Smooth muscle cell (in vitro differentiated cells): ENCODE results near the gene UQCRC2. TPM values are rescaled to one million over a fixed set of nuclear protein-coding genes. Genes with fewer than 3 reads are reported as not detected.

ENCODE experiments used
- DNase-seq: peaks from one replicate; lab custom pipeline; 2025; ENCODE audit not compliant: unreplicated experiment; lab: John Stamatoyannopoulos, UW
- H2AFZ ChIP-seq: fragments of 200-600 bp; sonication (generic); 2 replicates; pipeline ENCODE4 v1.6.0; 2016; ENCODE audit warnings: antibody characterized with exemption, low read depth, mild to moderate bottlenecking
- H3F3A ChIP-seq: fragments of 200-600 bp; sonication (generic); 2 replicates; pipeline ENCODE4 v1.6.0; 2017; ENCODE audit warnings: antibody characterized with exemption, low read depth
- H3K27ac ChIP-seq: fragments of 200-600 bp; sonication (generic); 2 replicates; pipeline ENCODE4 v1.5.1; 2016; ENCODE audit warnings: low read depth, mild to moderate bottlenecking
- H3K27me3 ChIP-seq: fragments of 200-600 bp; sonication (generic); 2 replicates; pipeline ENCODE4 v1.6.1; 2016; ENCODE audit warnings: low read depth, mild to moderate bottlenecking
- H3K36me3 ChIP-seq: fragments of 200-600 bp; sonication (generic); 2 replicates; pipeline ENCODE4 v1.5.1; 2016; ENCODE audit warnings: low read depth
- H3K4me1 ChIP-seq: fragments of 200-600 bp; sonication (generic); 2 replicates; pipeline ENCODE4 v1.5.1; 2016; ENCODE audit warnings: low read depth
- H3K4me2 ChIP-seq: fragments of 200-600 bp; sonication (generic); 2 replicates; pipeline ENCODE4 v1.6.0; 2016; ENCODE audit warnings: mild to moderate bottlenecking
- H3K4me3 ChIP-seq: fragments of 200-600 bp; sonication (generic); 2 replicates; pipeline ENCODE4 v1.5.1; 2016; ENCODE audit warnings: mild to moderate bottlenecking
- H3K79me2 ChIP-seq: fragments of 200-600 bp; sonication (generic); 2 replicates; pipeline ENCODE4 v1.6.0; 2016; ENCODE audit warnings: low read depth, mild to moderate bottlenecking
- H3K9ac ChIP-seq: fragments of 200-600 bp; sonication (generic); 2 replicates; pipeline ENCODE4 v1.6.0; 2016; ENCODE audit warnings: low read depth
- H3K9me3 ChIP-seq: fragments of 200-600 bp; sonication (generic); replicated peaks from 2 replicates; pipeline ENCODE4 v1.5.1; 2016; ENCODE audit warnings: low read depth
- H4K20me1 ChIP-seq: fragments of 200-600 bp; sonication (generic); 2 replicates; pipeline ENCODE4 v1.6.0; 2016; ENCODE audit warnings: low read depth
- CTCF ChIP-seq: fragments of 200-600 bp; sonication (generic); IDR thresholded peaks from 2 replicates; pipeline ENCODE4 v1.5.1; 2017; ENCODE audit warnings: borderline replicate concordance, mild to moderate bottlenecking, antibody characterized with exemption; ENCODE audit not compliant: insufficient read depth, poor library complexity, severe bottlenecking
- WGBS: methylation state at CpG from one replicate; pipeline ENCODE4 v1.1.7; 2016; ENCODE audit warnings: low lambda C conversion rate; 5-methylcytosine and 5-hydroxymethylcytosine counted together
- polyA plus RNA-seq: library from polyadenylated mRNA; unstranded; fragments of >200 nt; fragmentation: Nextera tagmentation; extraction: Ambion mirVana; gene quantifications from 2 replicates; pipeline ENCODE4 v1.2.1, GENCODE V29; 2016
- total RNA-seq: library from RNA; depleted of rRNA; stranded (reverse); fragments of >200 nt; gene quantifications from 2 replicates; pipeline ENCODE4 v1.2.3, GENCODE V29; 2014

UQCRC2 gene
- total and polyA plus RNA-seq, 2 experiments from 2014 or later: 103 to 115 TPM

- TF ChIP-seq CTCF: no peak
- no peaks in the 10 kb centered on the region for H3K36me3 ChIP-seq
- no peak overlapping the region for H3K4me3 ChIP-seq
- H3K9me3 ChIP-seq: no peaks in the 10 kb centered on the region
- no peak overlapping the region for H3K4me2 ChIP-seq
- DNase-seq: no peak
- peaks cover 5% of the 10 kb centered on the region for H3K4me1 ChIP-seq
- H2AFZ ChIP-seq: no peak overlapping the region
- H3F3A ChIP-seq: peaks cover 4% of the 10 kb centered on the region
- peaks cover under 1% of the 10 kb centered on the region for H3K79me2 ChIP-seq
- H4K20me1 ChIP-seq: no peaks in the 10 kb centered on the region
- 77% methylated on average over 4 of the region's 4 CpGs for WGBS
- H3K9ac ChIP-seq: no peak overlapping the region
- H3K27ac ChIP-seq: no peak overlapping the region
- no peaks in the 10 kb centered on the region for H3K27me3 ChIP-seq
These were observed 50.0 kb downstream of the UQCRC2 start for GRCh38 chr16:22003195-22003594.

GRCh38 chr16:22004341-22004740, 51.2 kb downstream of the UQCRC2 start:
- no peak overlapping the region for H2AFZ ChIP-seq
- H3K36me3 ChIP-seq: no peaks in the 10 kb centered on the region
- no peaks in the 10 kb centered on the region for H3K9me3 ChIP-seq
- no peaks in the 10 kb centered on the region for H3K27me3 ChIP-seq
- no peak for DNase-seq
- H3K27ac ChIP-seq: no peak overlapping the region
- H3K79me2 ChIP-seq: peaks cover 12% of the 10 kb centered on the region
- no peak for TF ChIP-seq CTCF
- 58% methylated on average over 3 of the region's 3 CpGs for WGBS
- peaks cover 8% of the 10 kb centered on the region for H4K20me1 ChIP-seq
- no peak overlapping the region for H3K4me3 ChIP-seq
- H3K9ac ChIP-seq: no peak overlapping the region
- peaks cover 14% of the 10 kb centered on the region for H3K4me1 ChIP-seq
- peaks cover 4% of the 10 kb centered on the region for H3F3A ChIP-seq
- H3K4me2 ChIP-seq: no peak overlapping the region

GRCh38 chr16:22005746-22006145, 52.6 kb downstream of the UQCRC2 start:
- Histone ChIP-seq H4K20me1 (peaks cover 20% of the 10 kb centered on the region), H3K9me3 (no peaks in the 10 kb centered on the region), H3K4me3 (no peak overlapping the region), H3K36me3 (no peaks in the 10 kb centered on the region), H3K27me3 (no peaks in the 10 kb centered on the region), H3K79me2 (peaks cover 26% of the 10 kb centered on the region), H3F3A (peaks cover 4% of the 10 kb centered on the region), H3K4me1 (peaks cover 15% of the 10 kb centered on the region), H2AFZ (no peak overlapping the region), H3K4me2 (no peak overlapping the region), H3K9ac (no peak overlapping the region), H3K27ac (no peak overlapping the region)
- 88% methylated on average over 1 of the region's 1 CpG for WGBS
- DNase-seq: no peak
- no peak for TF ChIP-seq CTCF

- TF ChIP-seq CTCF: no peak
- H3K27me3 ChIP-seq: no peaks in the 10 kb centered on the region
- H3K79me2 ChIP-seq: peaks cover 35% of the 10 kb centered on the region
- no peak for DNase-seq
- H3K9ac ChIP-seq: no peak overlapping the region
- peak overlapping the region; percentile 100 for H3K4me2 ChIP-seq
- no peak overlapping the region for H2AFZ ChIP-seq
- H3K27ac ChIP-seq: no peak overlapping the region
- peak overlapping the region; percentile 91 for H3K4me3 ChIP-seq
- no peaks in the 10 kb centered on the region for H3K36me3 ChIP-seq
- H3K9me3 ChIP-seq: no peaks in the 10 kb centered on the region
- 85% methylated on average over 6 of the region's 6 CpGs for WGBS
- H4K20me1 ChIP-seq: peaks cover 29% of the 10 kb centered on the region
- peaks cover 10% of the 10 kb centered on the region for H3K4me1 ChIP-seq
- no peaks in the 10 kb centered on the region for H3F3A ChIP-seq
These were observed 53.5 kb downstream of the UQCRC2 start for GRCh38 chr16:22006636-22007035.
